ENCODE measurements around the gene MATCAP1. TPM values are rescaled to one million over a fixed set of nuclear protein-coding genes. Genes with fewer than 3 reads are reported as not detected.
A peak's percentile ranks its signal among the peaks of the same experiment; 100 is the strongest.

Gene MATCAP1
- total and polyA plus RNA-seq, 11 donors = 4.1 to 21.6 (median 11.1) TPM

DNA sequence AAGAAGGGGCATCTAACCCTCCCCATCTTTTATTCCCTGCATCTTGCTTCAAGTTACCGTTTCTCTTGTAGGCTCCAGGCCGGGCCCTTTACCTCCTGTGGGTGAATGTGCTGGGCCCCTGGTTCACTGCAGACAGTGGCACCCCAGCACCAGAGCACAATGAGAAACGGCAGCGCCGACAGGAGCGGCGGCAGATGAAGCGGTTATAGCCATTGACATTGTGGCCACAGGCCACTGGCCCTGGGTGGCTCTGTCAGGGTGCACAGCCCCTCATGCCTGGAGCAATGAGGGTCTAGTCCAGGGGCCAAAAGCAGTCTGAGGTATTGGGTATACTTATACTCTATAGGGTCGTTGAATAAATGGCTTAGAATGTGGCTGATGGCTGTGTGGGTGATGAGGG, 45.1 kb upstream of the MATCAP1 start:
- no peak overlapping the region for H3K4me3 ChIP-seq
- WGBS, 4 donors = 82 to 89% (median 84%) methylated on average over 4 to 9 of the region's 9 CpGs
- no peaks in the 10 kb centered on the region for H3K9me3 ChIP-seq
- no peak for TF ChIP-seq POLR2A (IDR thresholded peaks at IDR 0.05)
- TF ChIP-seq, protein P1, sequence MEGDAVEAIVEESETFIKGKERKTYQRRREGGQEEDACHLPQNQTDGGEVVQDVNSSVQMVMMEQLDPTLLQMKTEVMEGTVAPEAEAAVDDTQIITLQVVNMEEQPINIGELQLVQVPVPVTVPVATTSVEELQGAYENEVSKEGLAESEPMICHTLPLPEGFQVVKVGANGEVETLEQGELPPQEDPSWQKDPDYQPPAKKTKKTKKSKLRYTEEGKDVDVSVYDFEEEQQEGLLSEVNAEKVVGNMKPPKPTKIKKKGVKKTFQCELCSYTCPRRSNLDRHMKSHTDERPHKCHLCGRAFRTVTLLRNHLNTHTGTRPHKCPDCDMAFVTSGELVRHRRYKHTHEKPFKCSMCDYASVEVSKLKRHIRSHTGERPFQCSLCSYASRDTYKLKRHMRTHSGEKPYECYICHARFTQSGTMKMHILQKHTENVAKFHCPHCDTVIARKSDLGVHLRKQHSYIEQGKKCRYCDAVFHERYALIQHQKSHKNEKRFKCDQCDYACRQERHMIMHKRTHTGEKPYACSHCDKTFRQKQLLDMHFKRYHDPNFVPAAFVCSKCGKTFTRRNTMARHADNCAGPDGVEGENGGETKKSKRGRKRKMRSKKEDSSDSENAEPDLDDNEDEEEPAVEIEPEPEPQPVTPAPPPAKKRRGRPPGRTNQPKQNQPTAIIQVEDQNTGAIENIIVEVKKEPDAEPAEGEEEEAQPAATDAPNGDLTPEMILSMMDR (IDR thresholded peaks at IDR 0.05) = no peak
- ATAC-seq = no peak
- intact Hi-C loops (cut with DNase I) = loop anchor here in 4 of 10 donors (5.0 kb wide), 1 partner anchor 37 kb away; the partner anchor contains the start of genes E2F4 (in 4 of the 4) and EXOC3L1 (in 4 of the 4)
- no peak overlapping the region for H3K27ac ChIP-seq
- peak in 2 of 5 donors; percentile 13 to 25 for DNase-seq
- peaks cover 0 to 60% (median 58%) of the 10 kb centered on the region in 9 donors for H3K36me3 ChIP-seq
- H3K27me3 ChIP-seq = no peaks in the 10 kb centered on the region
- peaks cover 2 to 32% (median 17%) of the 10 kb centered on the region in 12 donors for H3K4me1 ChIP-seq

DNA sequence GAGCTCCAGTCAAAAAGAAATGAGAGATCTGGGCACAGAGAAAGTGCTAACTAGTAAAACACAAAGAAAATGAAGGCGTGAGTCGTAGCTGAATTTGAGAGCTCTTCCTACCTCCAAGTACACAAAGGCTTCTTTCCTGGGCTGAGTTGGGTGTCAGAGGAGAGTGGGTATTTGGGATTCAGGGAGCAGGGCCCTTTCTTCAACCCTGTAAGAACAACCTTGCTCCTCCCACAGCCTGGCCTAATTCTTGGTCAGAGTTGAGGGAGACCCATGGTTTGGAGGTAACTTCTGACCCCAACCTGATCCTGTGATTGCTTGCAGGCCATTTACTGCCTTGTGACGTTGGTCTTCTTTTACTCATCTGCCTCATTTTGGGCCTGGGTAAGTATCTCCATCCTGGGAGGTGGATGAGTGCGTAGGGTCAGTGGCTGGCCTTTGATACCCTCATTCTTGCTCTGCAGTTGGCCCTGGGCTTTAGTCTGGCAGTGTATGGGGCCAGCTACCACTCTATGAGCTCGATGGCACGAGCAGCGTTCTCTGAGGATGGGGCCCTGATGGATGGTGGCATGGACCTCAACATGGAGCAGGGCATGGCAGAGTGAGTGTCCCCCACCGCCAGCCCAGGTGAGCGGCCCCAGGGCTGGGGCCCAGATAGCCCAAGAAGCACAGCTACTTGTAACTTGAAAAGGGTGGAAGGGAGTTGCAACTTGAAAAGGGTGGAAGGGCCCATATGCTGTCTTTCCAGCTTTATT, 44.4 kb upstream of the MATCAP1 start:
- Histone ChIP-seq H3K36me3 (peaks cover 0 to 55% (median 51%) of the 10 kb centered on the region in 9 donors), H3K4me3 (peak overlapping the region in 9 of 12 donors; percentile 68 to 97 (median 86)), H3K27me3 (no peaks in the 10 kb centered on the region), H3K9me3 (no peaks in the 10 kb centered on the region), H3K4me1 (peaks cover 2 to 32% (median 17%) of the 10 kb centered on the region in 12 donors), H3K27ac (no peak overlapping the region)
- ATAC-seq (no peak), DNase-seq (peak in 3 of 5 donors; percentile 20 to 53 (median 26))
- intact Hi-C loops (cut with DNase I) = loop anchor here in 4 of 10 donors (5.0 kb wide), 1 partner anchor 36 kb away; the partner anchor contains the start of genes E2F4 (in 4 of the 4) and EXOC3L1 (in 4 of the 4)
- TF ChIP-seq, protein P1 (IDR thresholded peaks at IDR 0.05) = no peak
- TF ChIP-seq POLR2A (IDR thresholded peaks at IDR 0.05) = no peak
- 79 to 87% (median 86%) methylated on average over 7 to 9 of the region's 9 CpGs for WGBS, 4 donors

DNA sequence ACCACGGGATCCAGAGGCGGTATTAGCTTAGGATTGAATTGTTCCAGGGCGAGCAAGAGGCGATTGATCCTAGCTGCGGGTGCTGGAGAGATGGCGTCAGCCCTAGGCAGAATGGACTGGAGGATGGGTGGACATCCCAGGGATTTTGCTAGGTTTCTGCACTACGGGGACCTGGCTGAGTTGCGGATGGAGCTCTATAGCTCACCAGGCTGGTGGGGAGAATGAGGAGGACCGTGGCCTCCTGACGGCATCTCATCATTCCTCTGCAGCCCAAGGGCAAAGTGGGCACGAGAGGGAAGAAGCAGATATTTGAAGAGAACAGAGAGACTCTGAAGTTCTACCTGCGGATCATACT, 43.8 kb upstream of the MATCAP1 start:
- H3K36me3 ChIP-seq = peaks cover 0 to 51% (median 45%) of the 10 kb centered on the region in 9 donors
- intact Hi-C loops (cut with DNase I) = loop anchor here in 5 of 10 donors (2.0 to 5.0 kb wide), 3 partner anchors 19 to 45 kb away; partner anchors contain the start of genes E2F4 (in 4 of the 5), EXOC3L1 (in 4 of the 5), FHOD1 (in 1 of the 5) and MATCAP1 (in 1 of the 5)
- no peaks in the 10 kb centered on the region for H3K27me3 ChIP-seq
- ATAC-seq (no peak), DNase-seq (peak in 2 of 5 donors; percentile 15 to 31)
- H3K9me3 ChIP-seq = no peaks in the 10 kb centered on the region
- 13 to 20% (median 13%) methylated on average over 12 of the region's 12 CpGs for WGBS, 4 donors
- H3K27ac ChIP-seq = peak overlapping the region in 11 of 12 donors; percentile 75 to 94 (median 90)
- peaks cover 2 to 32% (median 17%) of the 10 kb centered on the region in 12 donors for H3K4me1 ChIP-seq
- no peak for TF ChIP-seq POLR2A (IDR thresholded peaks at IDR 0.05)
- TF ChIP-seq, protein P1 (IDR thresholded peaks at IDR 0.05) = no peak
- H3K4me3 ChIP-seq = peak overlapping the region; percentile 55 to 97 (median 84)

Data from heart left ventricle (tissue), 16 donors.